Activated naive CD4-positive, alpha-beta T cell treated with anti-CD3 and anti-CD28 coated beads, Interleukin-2, amount 50 U/mL, for 72 hours (primary cell): ENCODE measurements around the gene DLG2. TPM values are rescaled to one million over a fixed set of nuclear protein-coding genes. Genes with fewer than 3 reads are reported as not detected.
"Not testable (repeated sequence)": the region's sequence is repeated elsewhere in the genome, so short reads cannot be mapped to it uniquely, and the experiment has no call there.

Source experiments
- ATAC-seq, 2 donors: fragments of 150-1000 bp; cut with Tn5 transposase; 2 replicates each; pipeline ENCODE4 v1.10.0; 2021; ENCODE audit warnings: mild to moderate bottlenecking in 2 of 2, moderate library complexity in 2 of 2
- DNase-seq, 2 donors: peaks; one replicate each; pipeline ENCODE4 v3.0.0; 2021 to 2022; ENCODE audit warnings: low spot score in 2 of 2
- H3K27ac Mint-ChIP-seq, 2 donors: one replicate each; pipeline ENCODE4 v1.8.0; 2022; ENCODE audit warnings: mild to moderate bottlenecking in 2 of 2, mixed read lengths in 2 of 2
- H3K36me3 Mint-ChIP-seq, 2 donors: one replicate each; pipeline ENCODE4 v1.8.0; 2022; ENCODE audit warnings: mixed read lengths in 2 of 2
- H3K9me3 Mint-ChIP-seq, 2 donors: one replicate each; pipeline ENCODE4 v1.8.0; 2022; ENCODE audit warnings: mixed read lengths in 2 of 2
- total RNA-seq, 2 donors: library from RNA; stranded (reverse); gene quantifications; one replicate each; pipeline ENCODE4 v1.2.3, GENCODE V29; 2022

Gene DLG2
- total RNA-seq, 2 donors from 2014 or later: 4.2 to 5.4 TPM

GRCh38 chr11:85440273-85440672, 186.9 kb downstream of the DLG2 start:
- no peak for DNase-seq
- Mint-ChIP-seq H3K36me3 (peaks cover 0 to 5% of the 10 kb centered on the region in 2 donors), H3K9me3 (peaks cover 15 to 19% of the 10 kb centered on the region in 2 donors), H3K27ac (no peak overlapping the region)
- no peak for ATAC-seq

DNA sequence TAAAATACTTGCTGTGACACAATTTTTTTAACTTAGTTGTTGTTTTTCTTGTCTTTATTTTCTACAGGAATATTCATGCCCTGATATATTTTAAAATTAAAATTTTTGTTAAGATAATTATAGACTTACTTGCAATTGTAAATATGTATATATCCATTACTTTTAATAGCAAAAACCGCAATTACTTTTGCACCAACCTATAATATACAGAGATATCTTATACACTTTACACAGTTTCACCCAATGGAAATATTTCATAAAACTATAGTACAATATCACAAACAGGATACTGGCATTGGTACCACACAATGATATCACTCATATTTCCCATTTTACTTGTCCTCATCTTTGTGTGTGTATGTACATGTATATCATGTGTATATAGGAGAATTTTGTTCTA, 188.8 kb downstream of the DLG2 start:
- ATAC-seq (no peak), DNase-seq (no peak)
- Mint-ChIP-seq H3K27ac (no peak overlapping the region), H3K9me3 (peaks cover 26 to 31% of the 10 kb centered on the region in 2 donors), H3K36me3 (peaks cover 6 to 13% of the 10 kb centered on the region in 2 donors)

- no peak overlapping the region for H3K27ac Mint-ChIP-seq
- peaks cover 44 to 53% of the 10 kb centered on the region in 2 donors for H3K9me3 Mint-ChIP-seq
- peaks cover 6 to 46% of the 10 kb centered on the region in 2 donors for H3K36me3 Mint-ChIP-seq
- DNase-seq: no peak
- ATAC-seq: no peak
Measured at GRCh38 chr11:85431319-85431718, 195.8 kb downstream of the DLG2 start.

DNA sequence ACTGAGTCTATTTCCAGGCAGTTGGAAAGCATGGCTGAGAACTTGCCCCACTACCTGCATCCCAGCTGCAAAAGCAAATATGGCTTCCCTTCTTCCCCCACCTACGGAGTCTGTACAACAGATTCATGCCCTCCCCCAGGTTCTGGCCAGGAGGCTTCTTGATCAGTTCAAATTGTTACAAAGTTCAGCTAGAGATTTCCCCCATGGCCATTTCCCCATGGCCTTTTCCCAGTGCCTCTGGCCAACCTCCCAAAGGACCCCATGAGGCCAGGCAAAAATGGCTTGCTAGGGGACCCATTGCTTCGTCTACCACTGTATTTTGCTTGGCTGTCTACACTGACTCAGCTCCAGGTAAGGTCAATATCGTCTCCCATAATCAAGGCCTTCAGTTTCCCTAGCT, 203.3 kb downstream of the DLG2 start:
- Mint-ChIP-seq H3K9me3 (peaks cover 33 to 48% of the 10 kb centered on the region in 2 donors), H3K27ac (no peak overlapping the region)

GRCh38 chr11:85423316-85423715, 203.8 kb downstream of the DLG2 start:
- DNase-seq (no peak), ATAC-seq (no peak)
- H3K27ac Mint-ChIP-seq: no peak overlapping the region
- peaks cover 0 to 58% of the 10 kb centered on the region in 2 donors for H3K36me3 Mint-ChIP-seq
- H3K9me3 Mint-ChIP-seq: peaks cover 33 to 48% of the 10 kb centered on the region in 2 donors

More for the DNA sequence above, 203.3 kb downstream of the DLG2 start:
- peaks cover 0 to 56% of the 10 kb centered on the region in 2 donors for H3K36me3 Mint-ChIP-seq
- no peak for ATAC-seq
- no peak for DNase-seq

- ATAC-seq: no peak
- Mint-ChIP-seq H3K27ac (no peak overlapping the region), H3K36me3 (peaks cover 0 to 27% of the 10 kb centered on the region in 2 donors), H3K9me3 (peaks cover 48 to 56% of the 10 kb centered on the region in 2 donors)
- DNase-seq: no peak
Measured at GRCh38 chr11:85414175-85414574, 213.0 kb downstream of the DLG2 start.

GRCh38 chr11:85407648-85408047, 219.5 kb downstream of the DLG2 start:
- ATAC-seq (no peak), DNase-seq (no peak)
- H3K36me3 Mint-ChIP-seq: peaks cover 0 to 5% of the 10 kb centered on the region in 2 donors
- H3K9me3 Mint-ChIP-seq: peaks cover 28 to 32% of the 10 kb centered on the region in 2 donors
- H3K27ac Mint-ChIP-seq: no peak overlapping the region

DNA sequence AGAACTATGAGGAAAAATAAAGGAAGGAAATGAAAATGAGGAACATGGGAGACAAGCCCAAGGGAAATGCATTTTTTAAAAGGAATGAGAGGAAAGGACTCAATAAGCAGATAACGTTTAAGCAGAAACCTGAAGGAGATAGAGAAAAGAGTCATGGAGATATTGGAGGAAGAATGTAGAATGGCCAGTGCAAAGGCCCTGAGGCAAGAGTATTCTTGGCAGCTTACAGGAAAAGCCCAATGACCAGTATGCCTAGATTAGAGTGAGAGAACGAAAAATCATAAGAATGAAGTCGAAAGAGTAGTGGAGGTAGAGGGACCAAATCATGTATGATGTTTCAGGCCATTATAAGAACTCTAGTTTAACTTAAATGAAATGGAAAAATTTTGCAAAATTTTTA, 220.3 kb downstream of the DLG2 start:
- Mint-ChIP-seq H3K36me3 (peaks cover 0 to 5% of the 10 kb centered on the region in 2 donors), H3K27ac (no peak overlapping the region), H3K9me3 (peaks cover 30% of the 10 kb centered on the region in 2 donors)
- no peak for ATAC-seq
- DNase-seq: no peak

DNA sequence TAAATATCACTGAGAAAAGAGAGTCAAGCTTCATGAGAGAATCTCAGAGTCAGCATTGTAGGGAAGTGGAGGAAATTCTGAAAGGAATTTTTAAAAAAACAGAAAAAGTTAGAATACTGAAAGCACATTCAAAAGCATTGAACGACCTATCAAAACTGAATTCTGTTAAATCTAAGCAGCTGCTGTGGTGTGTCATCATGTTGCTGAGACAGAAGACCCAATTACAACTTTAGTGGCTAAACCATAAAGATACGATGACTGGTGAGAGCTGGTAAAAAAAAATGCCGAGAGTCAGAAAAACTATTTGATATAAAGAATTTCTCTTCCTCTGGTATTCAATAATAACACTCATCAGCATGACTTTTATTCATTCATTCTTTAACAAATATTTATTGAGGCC, 220.8 kb downstream of the DLG2 start:
- ATAC-seq (no peak), DNase-seq (no peak)
- H3K9me3 Mint-ChIP-seq: peaks cover 29 to 35% of the 10 kb centered on the region in 2 donors
- no peak overlapping the region for H3K27ac Mint-ChIP-seq
- peaks cover 0 to 6% of the 10 kb centered on the region in 2 donors for H3K36me3 Mint-ChIP-seq

DNA sequence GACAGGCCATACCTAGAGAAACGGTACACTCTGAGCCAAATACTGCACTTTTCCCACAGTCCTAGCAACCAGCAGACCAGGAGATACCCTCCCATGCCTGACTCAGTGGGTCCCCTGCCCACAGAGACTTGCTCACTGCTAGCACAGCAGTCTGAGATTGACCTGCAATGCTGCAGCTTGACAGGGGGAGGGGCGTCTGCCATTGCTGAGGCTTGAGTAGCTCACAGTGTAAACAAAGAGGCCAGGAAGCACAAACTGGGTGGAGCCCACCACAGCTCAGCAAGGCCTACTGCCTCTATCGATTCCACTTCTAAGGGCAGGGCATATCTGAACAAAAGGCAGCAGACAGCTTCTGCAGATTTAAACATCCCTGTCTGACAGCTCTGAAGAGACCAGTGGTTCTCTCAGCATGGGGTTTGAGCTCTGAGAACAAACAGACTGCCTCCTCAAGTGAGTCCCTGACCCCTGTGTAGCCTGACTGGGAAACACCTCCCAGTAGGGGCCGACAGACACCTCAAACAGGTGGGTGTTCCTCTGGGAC, 231.6 kb downstream of the DLG2 start:
- not testable (repeated sequence) for H3K27ac Mint-ChIP-seq, ATAC-seq, DNase-seq
- Mint-ChIP-seq H3K9me3 (peaks cover 38 to 40% of the 10 kb centered on the region in 2 donors), H3K36me3 (peaks cover 0 to 35% of the 10 kb centered on the region in 2 donors)

- Mint-ChIP-seq H3K27ac (no peak overlapping the region), H3K9me3 (peaks cover 40 to 45% of the 10 kb centered on the region in 2 donors), H3K36me3 (peaks cover 0 to 35% of the 10 kb centered on the region in 2 donors)
- DNase-seq (no peak), ATAC-seq (no peak)
Measured at GRCh38 chr11:85394283-85394682, 232.9 kb downstream of the DLG2 start.

- Mint-ChIP-seq H3K27ac (no peak overlapping the region), H3K36me3 (peaks cover 0 to 16% of the 10 kb centered on the region in 2 donors), H3K9me3 (peaks cover 28% of the 10 kb centered on the region in 2 donors)
- DNase-seq (no peak), ATAC-seq (no peak)
Measured at GRCh38 chr11:85391141-85391540, 236.0 kb downstream of the DLG2 start.

GRCh38 chr11:85385547-85385946, 241.6 kb downstream of the DLG2 start:
- H3K36me3 Mint-ChIP-seq: peaks cover 0 to 7% of the 10 kb centered on the region in 2 donors
- ATAC-seq (no peak), DNase-seq (no peak)
- no peak overlapping the region for H3K27ac Mint-ChIP-seq
- peaks cover 17 to 20% of the 10 kb centered on the region in 2 donors for H3K9me3 Mint-ChIP-seq

- H3K9me3 Mint-ChIP-seq: peaks cover 16 to 19% of the 10 kb centered on the region in 2 donors
- H3K36me3 Mint-ChIP-seq: peaks cover 0 to 7% of the 10 kb centered on the region in 2 donors
- ATAC-seq (no peak), DNase-seq (no peak)
- no peak overlapping the region for H3K27ac Mint-ChIP-seq
Measured at GRCh38 chr11:85385111-85385510, 242.0 kb downstream of the DLG2 start.

DNA sequence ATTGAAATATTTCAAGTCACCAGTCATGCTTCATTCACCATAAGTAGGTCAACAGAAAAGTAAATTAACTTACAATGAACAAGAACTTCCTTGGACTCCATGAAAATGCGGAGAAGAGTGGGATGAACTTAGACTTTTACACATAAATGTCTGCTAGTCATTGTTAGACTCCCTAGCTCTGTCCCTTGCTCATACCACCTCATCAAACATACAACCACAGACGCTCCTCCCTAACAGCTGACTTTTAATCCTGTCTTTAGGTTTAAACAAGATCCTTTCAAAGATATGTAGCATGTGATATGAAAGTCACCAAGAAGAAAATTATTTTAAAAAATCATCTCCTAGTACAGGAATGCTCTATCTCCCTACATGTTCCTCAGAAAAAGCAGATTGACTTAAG, 248.1 kb downstream of the DLG2 start:
- no peak for ATAC-seq
- H3K9me3 Mint-ChIP-seq: peaks cover 10 to 13% of the 10 kb centered on the region in 2 donors
- no peak overlapping the region for H3K27ac Mint-ChIP-seq
- no peaks in the 10 kb centered on the region for H3K36me3 Mint-ChIP-seq
- no peak for DNase-seq

GRCh38 chr11:85377901-85378300, 249.2 kb downstream of the DLG2 start:
- ATAC-seq (no peak), DNase-seq (no peak)
- Mint-ChIP-seq H3K27ac (no peak overlapping the region), H3K36me3 (no peaks in the 10 kb centered on the region), H3K9me3 (peaks cover 12 to 19% of the 10 kb centered on the region in 2 donors)

DNA sequence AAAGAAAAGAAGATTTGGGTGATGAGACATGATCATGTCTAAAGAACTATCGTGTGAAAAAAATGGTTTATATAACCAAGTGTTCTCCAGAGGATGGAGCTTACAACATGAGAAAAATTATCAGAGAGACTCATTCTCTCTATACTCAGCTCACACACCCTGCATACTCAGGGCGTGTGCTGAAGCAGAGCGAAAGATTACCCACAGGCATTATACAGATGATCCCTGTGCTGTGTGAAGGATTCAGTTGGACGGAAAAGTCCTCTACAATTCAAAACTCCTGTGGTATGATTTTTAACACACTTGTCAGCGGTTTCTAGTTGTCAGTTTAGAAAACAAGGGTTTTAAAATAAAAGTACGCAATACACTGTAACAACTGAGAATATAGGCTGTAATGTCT, 267.3 kb downstream of the DLG2 start:
- H3K9me3 Mint-ChIP-seq: peaks cover 19 to 20% of the 10 kb centered on the region in 2 donors
- peaks cover 0 to 7% of the 10 kb centered on the region in 2 donors for H3K36me3 Mint-ChIP-seq
- no peak overlapping the region for H3K27ac Mint-ChIP-seq
- DNase-seq (no peak), ATAC-seq (no peak)

DNA sequence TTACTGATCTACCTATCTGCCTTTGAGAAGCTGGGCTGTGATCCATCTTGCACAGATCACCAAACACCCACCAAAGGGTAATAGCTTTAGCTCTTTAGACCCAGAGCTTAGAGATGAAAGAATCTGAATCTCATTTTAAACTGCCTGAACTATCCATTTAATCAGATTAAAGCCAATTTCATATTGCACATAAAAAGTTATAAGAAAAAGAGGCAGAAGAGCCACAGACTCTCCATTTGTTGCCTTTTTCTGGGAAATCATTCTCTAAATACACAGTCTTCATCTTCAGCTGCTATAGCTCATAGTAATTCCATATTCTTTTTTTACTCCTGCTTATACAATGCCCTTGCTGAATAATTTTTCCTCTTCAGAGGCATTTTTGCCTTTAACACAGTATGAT, 271.2 kb downstream of the DLG2 start:
- Mint-ChIP-seq H3K9me3 (peaks cover 15 to 20% of the 10 kb centered on the region in 2 donors), H3K36me3 (peaks cover 0 to 6% of the 10 kb centered on the region in 2 donors), H3K27ac (no peak overlapping the region)
- ATAC-seq (no peak), DNase-seq (no peak)
